ENCODE data around the gene CHRNA9. TPM values are rescaled to one million over a fixed set of nuclear protein-coding genes. Genes with fewer than 3 reads are reported as not detected.

Gene CHRNA9
- total and polyA plus RNA-seq, 2 of the 4 experiments (the other 2 are of a cell fraction), result not detected

- WGBS, 2 experiments (ENCODE audit: extremely low coverage in 2 of 2, insufficient read length in 1 of 2), result no CpG with 5 or more reads among the region's 3 CpGs
- H3K4me1 ChIP-seq (ENCODE audit: control insufficient read depth, insufficient read depth, low read length), result no peaks in the 10 kb centered on the region
- no peaks in the 10 kb centered on the region for H3K9me3 ChIP-seq (ENCODE audit: control insufficient read depth, insufficient read depth, low read length)
- no peak overlapping the region for H3K9ac ChIP-seq (ENCODE audit: low read depth, low read length)
- no peak overlapping the region for H2BK20ac ChIP-seq (ENCODE audit: low read depth, low read length)
- no peak overlapping the region for H3K27ac ChIP-seq (ENCODE audit: insufficient read depth, low read length)
- no peak overlapping the region for H4K5ac ChIP-seq (ENCODE audit: low read depth, low read length)
- no peak overlapping the region for H3K4me2 ChIP-seq (ENCODE audit: low read depth, low read length)
- H2BK15ac ChIP-seq (ENCODE audit: low read depth, low read length), result no peak overlapping the region
- no peak overlapping the region for H2AK5ac ChIP-seq (ENCODE audit: low read depth, low read length)
- no peak overlapping the region for H4K91ac ChIP-seq (ENCODE audit: insufficient read depth, low read depth, low read length)
- DNase-seq (no peak), ATAC-seq (ENCODE audit: low read depth) (no peak)
- H3K14ac ChIP-seq (replicated peaks; ENCODE audit: low read depth, low read length), result no peak overlapping the region
- no TSS peak for BruUV-seq (replicated peaks)
- POLR2A ChIA-PET (ENCODE audit: unreplicated experiment), result no interaction called here
- no peak overlapping the region for H3K4me3 ChIP-seq (ENCODE audit: insufficient read depth, low read depth, low read length)
- H3K36me3 ChIP-seq (ENCODE audit: control insufficient read depth, insufficient read depth, low read length), result no peaks in the 10 kb centered on the region
- CTCF ChIA-PET, result no interaction called here
- no peak overlapping the region for H2AFZ ChIP-seq (replicated peaks; ENCODE audit: low read length, poor library complexity)
- H2BK5ac ChIP-seq (ENCODE audit: low read depth, low read length, poor library complexity, severe bottlenecking), result no peak overlapping the region
- in situ Hi-C loops (cut with MboI; ENCODE audit: low sequenced_read_pairs) (no loop called here), intact Hi-C loops (cut with micrococcal nuclease) (no loop called here), dilution Hi-C loops (cut with HindIII; ENCODE audit: low sequenced_read_pairs, unreplicated experiment) (no loop called here)
- no peak overlapping the region for H2BK120ac ChIP-seq (ENCODE audit: low read depth, low read length)
- no peak overlapping the region for H2AK9ac ChIP-seq (replicated peaks; ENCODE audit: low read depth, low read length, poor library complexity)
- H3K56ac ChIP-seq (ENCODE audit: extremely low read depth, insufficient read depth, low read length), result no peak overlapping the region
- H3K27me3 ChIP-seq (ENCODE audit: control insufficient read depth, insufficient read depth, low read length), result peaks cover 4% of the 10 kb centered on the region
- no peaks in the 10 kb centered on the region for H3K79me1 ChIP-seq (ENCODE audit: low read depth in 1 of 2, low read length in 2 of 2)
- H3K23ac ChIP-seq (ENCODE audit: low read depth, low read length), result no peak overlapping the region
- TF ChIP-seq CTCF (conservative IDR thresholded peaks at IDR 0.05; ENCODE audit: low read depth, low read length) (no peak), BHLHE40 (IDR thresholded peaks at IDR 0.05; ENCODE audit: low read depth, low read length) (no peak), MXI1 (IDR thresholded peaks at IDR 0.05; ENCODE audit: borderline replicate concordance, low read depth, low read length) (no peak), NFE2L2 (IDR thresholded peaks at IDR 0.05; ENCODE audit: low read depth, low read length) (no peak)
- H3K9me1 ChIP-seq (ENCODE audit: insufficient read depth, low read length), result no peaks in the 10 kb centered on the region; the same call in 1 of the 2 replicates
- no peak overlapping the region for H4K8ac ChIP-seq (ENCODE audit: low read depth in 2 of 2, low read length in 2 of 2)
- no peak overlapping the region for H3K4ac ChIP-seq (ENCODE audit: low read depth, low read length)
- no peak overlapping the region for H3K18ac ChIP-seq (ENCODE audit: low read depth, low read length)
- no peaks in the 10 kb centered on the region for H4K20me1 ChIP-seq (ENCODE audit: insufficient read depth, low read length)
Observed at GRCh38 chr4:40369437-40370274, 34.5 kb downstream of the CHRNA9 start.

All from IMR-90 (cell line).